DMS153 treated with DMSO at 0.1 percent for 48 hours (cell line): Measurements from ENCODE around the gene ZNF581.

Experiments
- DNase-seq: peaks from one replicate; lab custom pipeline; 2025; ENCODE audit not compliant: unreplicated experiment; lab: John Stamatoyannopoulos, UW

The ZNF581 gene

GRCh38 chr19:55643003-55643886 is at the start of gene ZNF581:
Gene ZNF581, plus strand, starts transcription at chr19:55643649. Its CDS starts 923 bp downstream, at chr19:55644572.
- DNase-seq, result peak; percentile 51

GRCh38 chr19:55594996-55595545 is 48.4 kb upstream of the ZNF581 start:
- no peak for DNase-seq

GRCh38 chr19:55596304-55596703 is 47.1 kb upstream of the ZNF581 start:
- no peak for DNase-seq

- DNase-seq, result no peak
Observed at GRCh38 chr19:55597501-55597921, 45.9 kb upstream of the ZNF581 start.

GRCh38 chr19:55598034-55598433 is 45.4 kb upstream of the ZNF581 start:
- no peak for DNase-seq

- DNase-seq, result peak; percentile 88
Observed at GRCh38 chr19:55598719-55599467, 44.6 kb upstream of the ZNF581 start.

- peak; percentile 90 for DNase-seq
Observed at GRCh38 chr19:55599468-55599841, 44.0 kb upstream of the ZNF581 start, which contains the start of gene FIZ1. Gene FIZ1, minus strand, starts transcription at chr19:55599517. Its CDS starts 1,652 bp downstream, at chr19:55597865.

- DNase-seq, result peak; percentile 87
Observed at GRCh38 chr19:55599842-55600661, 43.4 kb upstream of the ZNF581 start, which contains the start of gene ZNF524. Gene ZNF524, plus strand, starts transcription at chr19:55600288. Its CDS starts 1,825 bp downstream, at chr19:55602113.

GRCh38 chr19:55600662-55601028 is 42.8 kb upstream of the ZNF581 start:
- no peak for DNase-seq

- DNase-seq, result no peak
Observed at GRCh38 chr19:55601084-55601483, 42.4 kb upstream of the ZNF581 start.

GRCh38 chr19:55602104-55603001 is 41.1 kb upstream of the ZNF581 start:
- no peak for DNase-seq

- no peak for DNase-seq
Observed at GRCh38 chr19:55603115-55603514, 40.3 kb upstream of the ZNF581 start.

GRCh38 chr19:55603581-55604292 is 39.7 kb upstream of the ZNF581 start:
- DNase-seq, result no peak

- peak; percentile 92 for DNase-seq
Observed at GRCh38 chr19:55605207-55605636, 38.2 kb upstream of the ZNF581 start.

- peak; percentile 68 for DNase-seq
Observed at GRCh38 chr19:55605637-55606470, 37.6 kb upstream of the ZNF581 start, which contains the start of gene ZNF865. Gene ZNF865, plus strand, starts transcription at chr19:55605647. Its CDS starts 7,972 bp downstream, at chr19:55613619.

GRCh38 chr19:55606471-55606787 is 37.0 kb upstream of the ZNF581 start:
- no peak for DNase-seq

GRCh38 chr19:55606817-55607216 is 36.6 kb upstream of the ZNF581 start:
- no peak for DNase-seq

- DNase-seq, result no peak
Observed at GRCh38 chr19:55609326-55609725, 34.1 kb upstream of the ZNF581 start.
